ENCODE results near the gene TTPAL.

The TTPAL gene, protein sequence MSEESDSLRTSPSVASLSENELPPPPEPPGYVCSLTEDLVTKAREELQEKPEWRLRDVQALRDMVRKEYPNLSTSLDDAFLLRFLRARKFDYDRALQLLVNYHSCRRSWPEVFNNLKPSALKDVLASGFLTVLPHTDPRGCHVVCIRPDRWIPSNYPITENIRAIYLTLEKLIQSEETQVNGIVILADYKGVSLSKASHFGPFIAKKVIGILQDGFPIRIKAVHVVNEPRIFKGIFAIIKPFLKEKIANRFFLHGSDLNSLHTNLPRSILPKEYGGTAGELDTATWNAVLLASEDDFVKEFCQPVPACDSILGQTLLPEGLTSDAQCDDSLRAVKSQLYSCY

DNA sequence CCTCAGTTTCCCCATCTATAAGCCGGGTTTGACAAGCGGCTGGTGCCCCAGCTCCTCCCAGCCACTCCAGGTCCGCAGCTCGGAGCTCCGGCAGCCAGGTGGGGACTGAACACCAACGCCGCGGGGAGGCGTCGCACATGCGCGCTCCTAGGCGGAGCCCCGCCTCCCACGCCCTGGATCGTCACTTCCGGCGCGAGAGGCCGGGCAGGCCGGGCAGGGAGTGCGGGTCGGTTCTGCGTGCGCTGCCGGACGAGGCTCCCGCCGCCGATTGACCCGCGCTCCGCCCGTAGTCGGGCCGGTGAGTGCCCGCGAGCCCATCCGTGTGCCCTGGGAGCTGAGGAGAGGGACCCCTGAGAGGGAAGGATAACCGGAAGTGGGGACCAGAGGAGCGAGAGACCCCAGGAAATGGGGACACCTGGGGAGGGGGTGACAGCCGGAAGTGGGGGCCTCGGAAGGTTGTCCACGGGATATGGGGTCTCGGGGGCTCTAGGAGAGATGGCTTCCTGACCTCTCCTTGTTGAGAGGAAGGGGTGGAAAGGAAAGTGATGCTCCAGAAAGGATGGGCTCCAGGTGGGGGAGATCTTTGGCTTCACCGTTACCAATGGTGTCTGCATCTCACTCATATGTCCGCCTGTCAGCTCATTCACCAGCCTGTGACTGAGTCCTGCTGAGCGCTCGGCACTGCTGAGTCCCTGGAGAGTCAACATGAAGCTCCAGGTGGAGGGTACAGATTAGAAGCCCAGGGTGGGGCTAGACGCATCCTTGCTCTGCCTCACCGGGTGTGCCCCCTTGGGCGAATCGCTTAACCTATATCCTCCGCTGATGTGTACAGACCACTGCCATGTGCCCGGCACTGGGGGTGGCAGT is at the start of gene TTPAL:
TTPAL (plus strand) TSS at position 181 of the 867 bp plus-strand sequence. CDS start 4,126 bp downstream, outside the sequence.
- peak; percentile 93 for DNase-seq (ENCODE audit: low spot score)

DNA sequence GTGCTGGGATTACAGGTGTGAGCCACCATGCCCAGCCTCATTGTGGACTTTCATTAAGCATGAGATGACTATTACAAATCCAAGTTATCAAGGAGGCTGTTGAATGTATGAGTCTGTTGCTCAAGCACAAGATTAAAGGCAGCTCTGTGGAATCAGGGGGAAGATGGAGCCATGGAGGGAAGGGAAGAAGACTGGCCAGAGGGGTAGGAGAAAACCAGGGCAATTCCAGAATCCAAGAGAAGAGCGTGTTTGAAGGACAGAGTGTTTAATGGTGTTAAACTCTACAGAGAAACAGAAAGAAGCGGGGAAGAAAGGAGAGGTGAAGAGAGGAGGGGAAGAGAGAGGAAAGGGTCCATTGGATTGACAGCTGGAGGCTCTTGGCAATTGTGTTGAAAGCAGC is 49.8 kb upstream of the TTPAL start:
- no peak for DNase-seq (ENCODE audit: low spot score)

DNA sequence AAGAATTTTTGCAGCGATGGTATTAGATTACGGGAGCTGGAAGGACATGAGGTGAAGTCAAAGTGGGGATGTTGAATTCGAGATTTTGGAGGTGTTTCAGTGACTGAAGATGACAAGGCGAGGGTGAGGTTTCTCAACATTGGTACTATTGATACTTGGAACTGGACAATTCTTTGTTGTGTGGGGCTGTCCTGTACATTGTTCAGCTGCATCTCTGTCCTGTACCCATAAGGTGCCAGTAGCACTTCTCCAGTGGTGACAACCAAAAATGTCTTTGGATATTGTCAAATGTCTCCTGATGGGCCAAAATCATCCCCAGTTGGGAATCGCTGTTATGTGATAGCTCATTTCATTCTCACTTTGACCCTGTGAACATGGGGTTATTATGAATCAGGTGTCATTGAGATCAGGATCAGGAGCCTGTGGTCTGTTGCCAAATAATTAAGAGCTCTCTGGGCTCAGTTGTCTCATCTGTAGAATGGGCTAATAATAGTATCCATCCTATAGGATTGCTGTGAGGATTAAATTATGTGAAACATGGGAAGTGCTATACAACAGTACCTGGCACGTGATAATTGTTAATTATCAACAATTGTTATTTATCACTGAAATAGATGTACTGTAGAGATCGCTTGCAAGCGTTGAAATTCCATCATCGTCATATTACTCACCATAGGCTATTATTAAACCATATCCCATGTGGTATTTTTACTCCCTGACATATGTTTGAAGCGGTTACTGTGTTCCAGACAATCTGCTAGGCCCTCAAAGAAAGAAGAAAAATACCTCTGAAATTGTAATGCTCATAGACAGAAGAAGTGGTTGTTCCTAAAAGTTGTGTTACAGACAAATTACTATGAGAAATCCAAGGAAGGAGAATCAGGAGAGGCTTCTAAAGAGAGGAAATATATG is 48.5 kb upstream of the TTPAL start:
- no peak for DNase-seq (ENCODE audit: low spot score)

DNA sequence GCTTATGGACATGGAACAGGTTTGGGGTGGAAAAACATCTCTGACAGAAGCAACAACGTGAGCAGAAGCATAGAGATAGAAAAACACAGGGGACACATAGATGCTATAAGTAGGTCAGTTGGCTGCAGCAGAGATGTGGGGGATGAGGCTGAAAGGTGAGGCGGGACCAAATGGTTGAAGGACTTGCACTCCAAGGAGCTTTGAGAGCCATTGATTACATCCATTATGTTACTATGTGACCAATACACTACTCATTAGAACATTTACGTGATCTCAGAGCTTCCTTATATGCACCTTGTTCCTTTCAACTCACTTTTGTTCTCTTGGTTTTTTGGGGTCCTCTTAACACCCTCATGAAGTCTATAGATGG is 47.9 kb upstream of the TTPAL start:
- no peak for DNase-seq (ENCODE audit: low spot score)

DNA sequence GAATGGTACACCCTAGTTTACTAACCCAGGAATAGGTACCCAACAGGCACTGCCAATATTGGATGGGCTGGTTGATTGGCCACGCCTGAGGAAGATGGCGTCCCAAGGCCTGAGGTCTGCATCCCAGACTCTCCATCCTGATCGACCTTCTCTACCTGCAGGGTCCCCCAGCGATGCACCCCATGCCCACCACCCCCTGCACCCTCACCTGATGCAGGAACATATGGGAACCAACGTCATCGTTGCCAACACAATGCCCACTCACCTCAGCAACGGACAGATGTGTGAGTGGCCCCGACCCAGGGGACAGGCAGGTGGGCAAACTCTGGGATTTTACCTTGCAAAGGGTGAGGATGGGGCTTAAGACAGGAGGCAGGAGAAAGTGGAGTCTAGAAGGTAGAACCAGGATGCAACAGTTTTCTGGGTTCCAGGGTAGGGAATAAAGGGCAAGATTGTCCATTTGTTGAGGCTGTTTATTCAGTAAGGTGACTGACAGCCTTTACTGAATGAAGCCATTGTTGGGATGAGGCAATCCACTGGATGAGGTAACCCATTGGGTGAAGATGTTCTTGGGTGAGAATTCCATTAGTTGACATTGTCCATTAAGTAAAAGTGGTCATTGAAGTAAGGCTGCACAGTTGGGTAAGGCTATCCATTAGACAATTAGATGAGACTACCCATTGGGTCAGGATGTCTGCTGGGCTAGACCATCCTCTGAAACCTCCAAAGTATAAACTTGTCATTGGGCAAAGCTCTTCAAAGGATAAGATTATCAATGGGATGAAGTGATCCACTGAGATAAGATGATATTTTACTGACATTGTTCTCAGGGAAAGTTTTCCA is 47.3 kb upstream of the TTPAL start:
- no peak for DNase-seq (ENCODE audit: low spot score)

DNA sequence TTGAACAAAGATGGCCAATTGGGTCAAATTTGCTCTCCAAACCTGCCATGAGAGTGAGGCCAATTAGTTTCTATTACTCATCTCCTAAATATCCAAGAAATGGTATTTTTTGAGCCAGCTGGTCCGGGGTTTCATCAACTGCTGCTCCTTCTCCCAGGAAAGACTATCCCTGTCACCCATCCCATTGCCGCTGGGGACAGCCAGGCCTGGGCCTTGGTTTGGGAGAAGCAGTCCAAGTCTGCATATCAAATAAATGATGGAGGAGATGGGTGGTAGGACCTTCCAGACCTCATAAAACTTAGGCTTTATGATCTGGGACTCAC is 46.7 kb upstream of the TTPAL start:
- DNase-seq (ENCODE audit: low spot score) = no peak

DNA sequence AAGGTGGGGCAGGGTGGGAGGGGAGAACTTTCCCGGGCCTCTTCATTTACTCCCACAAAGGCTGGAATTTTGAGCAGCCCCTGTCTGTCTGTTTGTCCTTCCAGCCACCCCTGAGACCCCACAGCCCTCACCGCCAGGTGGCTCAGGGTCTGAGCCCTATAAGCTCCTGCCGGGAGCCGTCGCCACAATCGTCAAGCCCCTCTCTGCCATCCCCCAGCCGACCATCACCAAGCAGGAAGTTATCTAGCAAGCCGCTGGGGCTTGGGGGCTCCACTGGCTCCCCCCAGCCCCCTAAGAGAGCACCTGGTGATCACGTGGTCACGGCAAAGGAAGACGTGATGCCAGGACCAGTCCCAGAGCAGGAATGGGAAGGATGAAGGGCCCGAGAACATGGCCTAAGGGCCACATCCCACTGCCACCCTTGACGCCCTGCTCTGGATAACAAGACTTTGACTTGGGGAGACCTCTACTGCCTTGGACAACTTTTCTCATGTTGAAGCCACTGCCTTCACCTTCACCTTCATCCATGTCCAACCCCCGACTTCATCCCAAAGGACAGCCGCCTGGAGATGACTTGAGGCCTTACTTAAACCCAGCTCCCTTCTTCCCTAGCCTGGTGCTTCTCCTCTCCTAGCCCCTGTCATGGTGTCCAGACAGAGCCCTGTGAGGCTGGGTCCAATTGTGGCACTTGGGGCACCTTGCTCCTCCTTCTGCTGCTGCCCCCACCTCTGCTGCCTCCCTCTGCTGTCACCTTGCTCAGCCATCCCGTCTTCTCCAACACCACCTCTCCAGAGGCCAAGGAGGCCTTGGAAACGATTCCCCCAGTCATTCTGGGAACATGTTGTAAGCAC is 46.0 kb upstream of the TTPAL start:
- no peak for DNase-seq (ENCODE audit: low spot score)

DNA sequence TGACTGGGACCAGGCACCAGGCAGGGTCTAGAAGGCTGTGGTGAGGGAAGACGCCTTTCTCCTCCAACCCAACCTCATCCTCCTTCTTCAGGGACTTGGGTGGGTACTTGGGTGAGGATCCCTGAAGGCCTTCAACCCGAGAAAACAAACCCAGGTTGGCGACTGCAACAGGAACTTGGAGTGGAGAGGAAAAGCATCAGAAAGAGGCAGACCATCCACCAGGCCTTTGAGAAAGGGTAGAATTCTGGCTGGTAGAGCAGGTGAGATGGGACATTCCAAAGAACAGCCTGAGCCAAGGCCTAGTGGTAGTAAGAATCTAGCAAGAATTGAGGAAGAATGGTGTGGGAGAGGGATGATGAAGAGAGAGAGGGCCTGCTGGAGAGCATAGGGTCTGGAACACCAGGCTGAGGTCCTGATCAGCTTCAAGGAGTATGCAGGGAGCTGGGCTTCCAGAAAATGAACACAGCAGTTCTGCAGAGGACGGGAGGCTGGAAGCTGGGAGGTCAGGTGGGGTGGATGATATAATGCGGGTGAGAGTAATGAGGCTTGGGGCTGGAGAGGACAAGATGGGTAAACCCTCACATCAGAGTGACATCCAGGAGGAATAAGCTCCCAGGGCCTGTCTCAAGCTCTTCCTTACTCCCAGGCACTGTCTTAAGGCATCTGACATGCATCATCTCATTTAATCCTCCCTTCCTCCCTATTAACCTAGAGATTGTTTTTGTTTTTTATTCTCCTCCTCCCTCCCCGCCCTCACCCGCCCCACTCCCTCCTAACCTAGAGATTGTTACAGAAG is 45.2 kb upstream of the TTPAL start:
- no peak for DNase-seq (ENCODE audit: low spot score)

DNA sequence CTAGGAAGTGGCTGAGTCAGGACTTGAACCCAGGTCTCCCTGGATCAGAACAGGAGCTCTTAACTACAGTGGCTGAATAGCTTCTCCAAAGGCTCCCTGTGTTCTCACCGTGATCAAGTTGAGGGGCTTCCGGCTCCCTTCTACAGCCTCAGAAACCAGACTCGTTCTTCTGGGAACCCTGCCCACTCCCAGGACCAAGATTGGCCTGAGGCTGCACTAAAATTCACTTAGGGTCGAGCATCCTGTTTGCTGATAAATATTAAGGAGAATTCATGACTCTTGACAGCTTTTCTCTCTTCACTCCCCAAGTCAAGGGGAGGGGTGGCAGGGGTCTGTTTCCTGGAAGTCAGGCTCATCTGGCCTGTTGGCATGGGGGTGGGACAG is 44.6 kb upstream of the TTPAL start:
- no peak for DNase-seq (ENCODE audit: low spot score)

DNA sequence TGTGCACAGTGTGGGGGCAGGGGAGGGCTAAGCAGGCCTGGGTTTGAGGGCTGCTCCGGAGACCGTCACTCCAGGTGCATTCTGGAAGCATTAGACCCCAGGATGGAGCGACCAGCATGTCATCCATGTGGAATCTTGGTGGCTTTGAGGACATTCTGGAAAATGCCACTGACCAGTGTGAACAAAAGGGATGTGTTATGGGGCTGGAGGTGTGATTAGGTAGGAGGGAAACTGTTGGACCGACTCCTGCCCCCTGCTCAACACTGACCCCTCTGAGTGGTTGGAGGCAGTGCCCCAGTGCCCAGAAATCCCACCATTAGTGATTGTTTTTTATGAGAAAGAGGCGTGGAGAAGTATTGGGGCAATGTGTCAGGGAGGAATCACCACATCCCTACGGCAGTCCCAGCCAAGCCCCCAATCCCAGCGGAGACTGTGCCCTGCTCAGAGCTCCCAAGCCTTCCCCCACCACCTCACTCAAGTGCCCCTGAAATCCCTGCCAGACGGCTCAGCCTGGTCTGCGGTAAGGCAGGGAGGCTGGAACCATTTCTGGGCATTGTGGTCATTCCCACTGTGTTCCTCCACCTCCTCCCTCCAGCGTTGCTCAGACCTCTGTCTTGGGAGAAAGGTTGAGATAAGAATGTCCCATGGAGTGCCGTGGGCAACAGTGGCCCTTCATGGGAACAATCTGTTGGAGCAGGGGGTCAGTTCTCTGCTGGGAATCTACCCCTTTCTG is 44.0 kb upstream of the TTPAL start:
- no peak for DNase-seq (ENCODE audit: low spot score)

DNA sequence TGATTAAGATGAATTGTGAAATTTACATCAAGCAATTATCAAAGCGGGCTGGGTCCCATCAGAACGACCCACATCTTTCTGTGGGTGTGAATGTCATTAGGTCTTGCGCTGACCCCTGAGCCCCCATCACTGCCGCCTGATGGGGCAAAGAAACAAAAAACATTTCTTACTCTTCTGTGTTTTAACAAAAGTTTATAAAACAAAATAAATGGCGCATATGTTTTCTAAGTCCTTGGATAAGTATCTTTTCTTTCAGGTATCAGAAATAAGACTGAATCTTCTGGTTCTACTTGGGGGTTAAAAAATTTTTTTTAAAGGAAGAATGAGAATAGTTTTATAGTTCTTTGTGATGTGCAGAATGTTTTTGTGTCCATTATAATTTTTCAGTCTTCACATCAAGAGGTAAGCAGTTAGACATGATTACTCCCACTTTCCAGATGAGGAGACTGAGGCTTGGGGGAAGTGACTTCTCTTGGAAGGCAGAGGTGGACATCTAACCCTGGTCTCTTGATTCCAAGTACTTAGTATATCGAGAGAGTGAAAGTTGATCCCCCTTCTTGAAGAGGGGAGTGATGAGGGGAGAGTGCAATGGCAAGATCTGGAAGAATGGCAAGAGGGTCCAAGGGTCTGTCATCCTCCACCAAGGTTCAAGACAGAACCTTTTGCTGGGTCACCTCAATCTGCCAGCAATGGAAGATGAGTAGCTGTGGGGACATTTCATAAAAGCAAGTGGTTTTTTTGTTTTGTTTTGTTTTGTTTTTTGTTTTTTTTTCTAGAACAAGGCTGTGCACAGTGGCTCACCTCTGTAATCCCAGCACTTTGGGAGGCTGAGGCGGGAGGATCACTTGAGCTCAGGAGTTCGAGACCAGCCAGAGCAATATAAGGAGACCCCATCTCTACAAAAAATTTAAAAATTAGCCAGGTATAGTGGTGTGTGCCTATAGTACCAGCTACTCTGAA is 42.8 kb upstream of the TTPAL start:
- no peak for DNase-seq (ENCODE audit: low spot score)

DNA sequence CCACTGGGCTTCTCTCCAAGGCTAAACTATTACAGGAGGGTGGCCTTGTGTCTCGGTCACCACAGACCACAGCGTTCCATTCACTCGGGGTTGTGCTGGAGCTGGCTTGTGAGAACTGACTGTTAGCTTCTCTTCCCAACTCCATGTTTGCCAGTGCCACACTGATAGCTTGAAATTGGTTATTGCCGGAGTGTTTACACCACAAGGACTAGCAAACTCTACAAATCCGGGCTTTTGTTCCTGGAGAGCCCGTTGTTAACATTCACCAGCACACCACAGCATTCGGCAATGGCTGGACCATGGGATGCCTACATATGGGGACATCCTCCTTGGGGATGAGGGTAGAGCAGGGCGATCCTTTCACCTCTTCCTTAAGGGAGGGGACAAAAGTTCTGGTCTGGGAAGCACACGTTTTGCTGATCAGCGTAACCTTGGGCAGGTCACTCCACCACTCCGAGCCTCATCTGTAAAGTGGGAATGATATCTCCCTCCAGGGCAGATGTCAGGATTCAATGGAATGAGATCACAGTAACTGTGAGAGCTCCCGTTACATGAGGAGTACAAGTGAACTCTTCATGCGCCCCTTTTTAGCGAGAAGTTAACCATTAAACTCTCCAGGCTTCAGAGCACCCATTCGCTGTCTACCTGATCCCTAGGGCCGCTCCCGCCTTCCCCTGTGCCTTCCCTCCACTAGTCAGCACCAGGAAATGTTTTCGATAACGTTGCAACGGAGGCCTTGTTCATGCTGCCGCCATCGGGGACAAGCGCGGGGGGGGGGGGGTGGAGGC is 41.7 kb upstream of the TTPAL start:
- DNase-seq (ENCODE audit: low spot score) = no peak

DNA sequence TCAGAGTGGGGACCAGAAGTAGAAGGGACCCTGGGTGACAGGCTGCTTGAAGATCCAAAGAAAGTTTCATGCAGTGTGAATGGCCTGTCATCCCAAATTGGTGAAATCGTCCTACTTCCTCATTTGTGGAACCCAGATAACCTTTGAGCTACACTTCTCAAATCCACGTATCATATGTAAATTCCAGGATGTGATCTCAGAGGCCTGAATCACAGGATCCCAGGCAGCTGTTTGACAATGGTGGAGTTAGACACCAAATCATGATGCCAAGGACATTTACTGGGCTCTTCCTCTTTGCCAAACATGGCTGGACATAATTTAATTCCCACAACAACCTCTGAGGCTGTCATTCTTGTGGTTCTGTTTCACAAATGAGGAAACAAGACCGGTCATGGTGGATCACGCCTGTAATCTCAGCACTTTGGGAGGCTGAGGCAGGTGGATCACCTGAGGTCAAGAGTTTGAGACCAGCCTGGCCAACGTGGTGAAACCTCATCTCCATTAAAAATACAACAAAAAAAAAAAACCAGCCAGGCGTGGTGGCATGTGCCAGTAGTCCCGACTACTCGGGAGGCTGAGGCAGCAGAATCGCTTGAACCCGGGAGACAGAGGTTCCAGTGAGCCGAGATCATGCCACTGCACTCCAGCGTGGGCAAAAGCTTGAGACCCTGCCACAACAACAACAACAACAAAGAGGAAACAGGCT is 39.9 kb upstream of the TTPAL start:
- no peak for DNase-seq (ENCODE audit: low spot score)

DNA sequence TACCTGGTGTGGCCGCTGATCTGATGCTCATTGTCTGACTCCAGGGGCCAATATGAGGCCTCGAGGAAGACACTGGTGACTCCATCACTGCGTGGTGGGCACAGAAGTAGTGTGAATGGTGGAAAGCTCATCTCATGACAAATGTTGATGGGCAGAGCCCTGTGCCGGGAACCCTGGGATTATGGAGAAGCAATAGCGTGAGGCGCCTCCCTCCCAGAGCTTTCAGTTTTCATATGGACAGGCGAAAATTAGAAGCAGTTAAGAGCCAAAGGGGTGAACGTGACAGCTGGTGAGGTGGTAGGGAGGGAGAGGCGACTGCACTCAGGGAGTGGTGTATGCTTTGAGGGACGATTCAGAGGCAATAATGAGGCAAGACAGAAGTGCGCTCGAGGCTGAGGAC is 39.3 kb upstream of the TTPAL start:
- no peak for DNase-seq (ENCODE audit: low spot score)

DNA sequence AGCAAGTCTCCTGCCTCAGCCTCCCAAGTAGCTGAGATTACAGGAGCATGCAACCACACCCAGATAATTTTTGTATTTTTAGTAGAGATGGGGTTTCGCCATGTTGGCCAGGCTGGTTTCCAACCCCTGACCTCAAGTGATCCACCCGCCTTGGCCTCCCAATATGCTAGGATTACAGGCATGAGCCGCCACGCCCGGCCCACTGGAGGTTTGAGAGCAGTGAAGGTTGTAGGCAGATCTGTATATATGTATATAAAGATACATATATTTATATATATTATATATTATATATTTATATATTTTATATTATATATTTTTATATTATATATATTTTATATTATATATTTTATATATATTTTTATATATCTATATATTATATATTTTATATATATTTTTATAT is 38.2 kb upstream of the TTPAL start:
- no peak for DNase-seq (ENCODE audit: low spot score)

DNA sequence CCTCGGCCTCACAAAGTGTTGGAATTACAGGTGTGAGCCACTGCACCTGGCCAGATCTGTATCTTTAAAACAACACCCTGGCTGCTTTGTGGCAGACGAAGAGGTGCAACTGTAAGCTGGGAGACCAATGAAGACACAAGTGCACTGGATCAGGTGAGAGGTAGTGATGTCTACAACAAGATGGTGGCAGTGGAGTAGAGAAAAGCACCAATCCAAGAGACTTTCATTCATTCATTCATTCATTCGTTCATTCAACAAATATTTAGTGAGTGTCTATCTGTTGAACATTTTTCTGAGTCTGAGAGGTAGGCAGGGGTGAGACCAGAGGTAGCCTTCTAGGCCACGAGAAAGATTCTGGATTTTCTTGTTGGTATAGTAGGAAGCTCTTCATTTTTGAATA is 36.9 kb upstream of the TTPAL start:
- DNase-seq (ENCODE audit: low spot score) = no peak

DNA sequence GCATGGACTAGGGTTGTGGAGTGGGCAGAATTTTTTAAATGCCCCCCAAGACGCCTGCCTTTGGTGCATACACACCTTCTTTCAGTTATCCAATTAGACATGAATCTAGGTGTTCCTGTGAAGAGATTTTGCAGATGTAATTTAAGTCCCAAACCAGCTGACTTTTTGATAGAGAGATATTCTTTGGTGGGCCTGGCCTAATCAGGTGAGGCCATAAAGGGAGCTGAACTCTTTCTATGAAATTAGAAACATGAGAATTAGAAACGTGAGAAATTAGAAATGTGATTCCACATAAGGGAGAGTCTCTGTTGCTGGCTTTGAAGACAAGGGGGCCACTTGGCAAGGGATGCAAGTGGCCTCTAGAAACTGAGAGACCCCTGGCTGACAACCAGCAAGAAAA is 36.4 kb upstream of the TTPAL start:
- DNase-seq (ENCODE audit: low spot score) = no peak

Measured in NAMALWA (cell line).